ENCODE data around the gene GREB1L.

GREB1L gene

GRCh38 chr18:21496277-21496835, 254.3 kb downstream of the GREB1L start:
- no peak for DNase-seq

GRCh38 chr18:21499997-21500396, 258.0 kb downstream of the GREB1L start:
- DNase-seq = no peak

- DNase-seq = no peak
These were observed 260.6 kb downstream of the GREB1L start for GRCh38 chr18:21502661-21503060.

GRCh38 chr18:21507913-21508701, 266.1 kb downstream of the GREB1L start:
- DNase-seq = no peak

- no peak for DNase-seq
These were observed 267.0 kb downstream of the GREB1L start for GRCh38 chr18:21509062-21509461.

GRCh38 chr18:21513292-21513691, 271.3 kb downstream of the GREB1L start:
- no peak for DNase-seq

GRCh38 chr18:21513741-21514140, 271.7 kb downstream of the GREB1L start:
- DNase-seq = no peak

- DNase-seq = no peak
These were observed 280.5 kb downstream of the GREB1L start for GRCh38 chr18:21522530-21522929.

- DNase-seq = no peak
These were observed 283.9 kb downstream of the GREB1L start for GRCh38 chr18:21525916-21526315.

GRCh38 chr18:21526463-21526862, 284.4 kb downstream of the GREB1L start:
- no peak for DNase-seq

- DNase-seq = no peak
These were observed 292.3 kb downstream of the GREB1L start for GRCh38 chr18:21534327-21534726.

GRCh38 chr18:21538230-21538629, 296.2 kb downstream of the GREB1L start:
- no peak for DNase-seq

GRCh38 chr18:21546423-21546822, 304.4 kb downstream of the GREB1L start:
- DNase-seq = no peak

GRCh38 chr18:21548647-21549046, 306.6 kb downstream of the GREB1L start:
- DNase-seq = no peak

- DNase-seq = no peak
These were observed 308.5 kb downstream of the GREB1L start for GRCh38 chr18:21550510-21550970.

- no peak for DNase-seq
These were observed 315.7 kb downstream of the GREB1L start for GRCh38 chr18:21557607-21558253.

GRCh38 chr18:21559195-21559594, 317.2 kb downstream of the GREB1L start:
- DNase-seq = no peak

GRCh38 chr18:21571772-21572171, 329.7 kb downstream of the GREB1L start:
- DNase-seq = no peak
